IMR-90 (cell line): ENCODE measurements around the gene TAC4. TPM values are rescaled to one million over a fixed set of nuclear protein-coding genes. Genes with fewer than 3 reads are reported as not detected.

Source experiments
- ATAC-seq: fragments of 200-7000 bp; cut with Tn5 transposase; 2 replicates; pipeline ENCODE4 v1.9.1; 2020; ENCODE audit warnings: low read depth, mild to moderate bottlenecking, moderate library complexity
- BruUV-seq: library from RNA; stranded (reverse); fragments of 400-500 nt; replicated peaks from 2 replicates; lab custom pipeline; 2021; lab: Mats Ljungman, UMichigan
- CTCF ChIA-PET: fragments of 300-600 bp; formaldehyde crosslinking; extraction: SDS; loops from one replicate; lab custom pipeline; 2021; ENCODE audit warnings: antibody characterized with exemption; lab: Yijun Ruan, JAX
- POLR2A ChIA-PET: fragments of 300-600 bp; sonication (Branson Sonifier 250); formaldehyde crosslinking; loops from one replicate; lab custom pipeline; 2022; ENCODE audit warnings: antibody characterized with exemption; ENCODE audit not compliant: unreplicated experiment; lab: Charles Lee
- DNase-seq: peaks from one replicate; pipeline ENCODE4 v3.0.0; 2013
- H2AFZ ChIP-seq: replicated peaks from 2 replicates; pipeline ENCODE3; 2013; ENCODE audit warnings: low read length, mild to moderate bottlenecking; ENCODE audit not compliant: poor library complexity
- H2AK5ac ChIP-seq: 2 replicates; pipeline ENCODE4 v1.6.1; 2013; ENCODE audit warnings: low read depth, low read length, inconsistent platforms
- H2AK9ac ChIP-seq: replicated peaks from 2 replicates; pipeline ENCODE3; 2013; ENCODE audit warnings: mild to moderate bottlenecking, low read depth, low read length, moderate library complexity; ENCODE audit not compliant: poor library complexity
- H2BK120ac ChIP-seq: 2 replicates; pipeline ENCODE4 v1.6.1; 2013; ENCODE audit warnings: low read depth, low read length, inconsistent platforms
- H2BK15ac ChIP-seq: 3 replicates; pipeline ENCODE4 v1.6.1; 2013; ENCODE audit warnings: low read depth, low read length, inconsistent platforms
- H2BK20ac ChIP-seq: 2 replicates; pipeline ENCODE4 v1.6.1; 2013; ENCODE audit warnings: low read depth, mild to moderate bottlenecking, inconsistent platforms, low read length, moderate library complexity
- H2BK5ac ChIP-seq: 2 replicates; pipeline ENCODE4 v1.6.1; 2013; ENCODE audit warnings: mild to moderate bottlenecking, low read depth, low read length, inconsistent platforms; ENCODE audit not compliant: poor library complexity, severe bottlenecking
- H3K14ac ChIP-seq: replicated peaks from 2 replicates; pipeline ENCODE4 v1.6.1; 2013; ENCODE audit warnings: low read depth, low read length, inconsistent platforms
- H3K18ac ChIP-seq: 2 replicates; pipeline ENCODE4 v1.6.1; 2013; ENCODE audit warnings: low read depth, low read length, control low read depth
- H3K23ac ChIP-seq: 2 replicates; pipeline ENCODE4 v1.6.1; 2013; ENCODE audit warnings: low read depth, low read length, inconsistent platforms
- H3K27ac ChIP-seq: 2 replicates; pipeline ENCODE4 v1.5.1; 2013; ENCODE audit warnings: mild to moderate bottlenecking, control low read depth, low read length; ENCODE audit not compliant: insufficient read depth
- H3K27me3 ChIP-seq: 2 replicates; pipeline ENCODE4 v1.6.1; 2013; ENCODE audit warnings: low read length; ENCODE audit not compliant: control insufficient read depth, insufficient read depth
- H3K36me3 ChIP-seq: 2 replicates; pipeline ENCODE4 v1.6.1; 2013; ENCODE audit warnings: low read length, mixed read lengths; ENCODE audit not compliant: control insufficient read depth, insufficient read depth
- H3K4ac ChIP-seq: 2 replicates; pipeline ENCODE4 v1.6.1; 2013; ENCODE audit warnings: low read depth, low read length, inconsistent platforms
- H3K4me1 ChIP-seq: 2 replicates; pipeline ENCODE4 v1.6.1; 2013; ENCODE audit warnings: low read length, mixed read lengths; ENCODE audit not compliant: control insufficient read depth, insufficient read depth
- H3K4me2 ChIP-seq: 2 replicates; pipeline ENCODE4 v1.6.1; 2013; ENCODE audit warnings: low read depth, mild to moderate bottlenecking, control low read depth, low read length, moderate library complexity
- H3K4me3 ChIP-seq: 2 replicates; pipeline ENCODE4 v1.5.1; 2013; ENCODE audit warnings: low read depth, mild to moderate bottlenecking, control low read depth, low read length, moderate library complexity; ENCODE audit not compliant: insufficient read depth
- H3K56ac ChIP-seq: 2 replicates; pipeline ENCODE4 v1.6.1; 2013; ENCODE audit warnings: low read length, inconsistent platforms; ENCODE audit not compliant: insufficient read depth; ENCODE audit errors: extremely low read depth
- H3K79me1 ChIP-seq, 2 experiments: 2 replicates each; pipeline ENCODE4 v1.6.1; 2013; ENCODE audit warnings: low read length in 2 of 2, inconsistent platforms in 1 of 2, low read depth in 1 of 2
- H3K9ac ChIP-seq: 2 replicates; pipeline ENCODE4 v1.6.1; 2013; ENCODE audit warnings: low read depth, low read length, control low read depth
- H3K9me1 ChIP-seq: 2 replicates; pipeline ENCODE4 v1.6.1; 2013; ENCODE audit warnings: low read length, inconsistent platforms; ENCODE audit not compliant: insufficient read depth
- H3K9me3 ChIP-seq: 2 replicates; pipeline ENCODE4 v1.6.1; 2013; ENCODE audit warnings: low read length; ENCODE audit not compliant: control insufficient read depth, insufficient read depth
- H4K20me1 ChIP-seq: 2 replicates; pipeline ENCODE4 v1.6.1; 2013; ENCODE audit warnings: low read length, inconsistent platforms; ENCODE audit not compliant: insufficient read depth
- H4K5ac ChIP-seq: 2 replicates; pipeline ENCODE4 v1.6.1; 2013; ENCODE audit warnings: mild to moderate bottlenecking, low read depth, low read length, control low read depth
- H4K8ac ChIP-seq, 2 experiments: 2 replicates each; pipeline ENCODE4 v1.6.1; 2013; ENCODE audit warnings: low read depth in 2 of 2, low read length in 2 of 2, control low read depth in 1 of 2, inconsistent platforms in 1 of 2
- H4K91ac ChIP-seq: 2 replicates; pipeline ENCODE4 v1.6.1; 2013; ENCODE audit warnings: low read depth, low read length, inconsistent platforms; ENCODE audit not compliant: insufficient read depth
- NFE2L2 ChIP-seq: fragments of 150-350 bp; IDR thresholded peaks from 2 replicates; pipeline ENCODE4 v1.6.1; 2016; ENCODE audit warnings: low read depth, mild to moderate bottlenecking, low read length
- POLR2A ChIP-seq: IDR thresholded peaks from 2 replicates; pipeline ENCODE4 v1.6.1; 2012; ENCODE audit warnings: mild to moderate bottlenecking, low read depth, low read length
- RFX5 ChIP-seq: IDR thresholded peaks from 2 replicates; pipeline ENCODE4 v1.8.0; 2012; ENCODE audit warnings: low read depth, mild to moderate bottlenecking, low read length, moderate library complexity
- SMC3 ChIP-seq: fragments of 150-350 bp; IDR thresholded peaks from 2 replicates; pipeline ENCODE4 v1.6.1; 2016; ENCODE audit warnings: low read depth, mild to moderate bottlenecking, antibody characterized with exemption, low read length, moderate library complexity
- USF2 ChIP-seq: fragments of 150-350 bp; IDR thresholded peaks from 2 replicates; pipeline ENCODE4 v1.6.1; 2017; ENCODE audit warnings: mild to moderate bottlenecking, antibody characterized with exemption, low read length, low read depth
- WGBS, 2 experiments: methylation state at CpG; one replicate each; pipeline versions ENCODE4 v1.1.5 to v1.1.7; 2013; ENCODE audit warnings: missing lambda C conversion rate in 2 of 2; ENCODE audit not compliant: insufficient read length in 1 of 2; ENCODE audit errors: extremely low coverage in 2 of 2; 5-methylcytosine and 5-hydroxymethylcytosine counted together
- dilution Hi-C: fragments of 300-500 bp; cut with HindIII; formaldehyde crosslinking; loops from one replicate; pipeline ENCODE4 v1.14.3; 2018; ENCODE audit warnings: low sequenced_read_pairs; ENCODE audit not compliant: unreplicated experiment
- in situ Hi-C: fragments of 300-500 bp; cut with MboI; formaldehyde crosslinking; loops from 3 replicates; pipeline ENCODE4 v1.14.3; 2019; ENCODE audit warnings: low sequenced_read_pairs, inconsistent platforms, mixed read lengths
- intact Hi-C: fragments of 100-400 bp; cut with micrococcal nuclease; formaldehyde crosslinking; loops from 2 replicates; pipeline ENCODE4 v1.10.0; 2022
- polyA plus RNA-seq, 3 experiments: library from polyadenylated mRNA; depleted of rRNA; stranded (reverse); fragments of >200 nt; gene quantifications; 2 replicates each; pipeline ENCODE4 v1.2.3, GENCODE V29; 2012; ENCODE audit warnings: low replicate concordance in 1 of 3
- total RNA-seq: library from RNA; depleted of rRNA; stranded (reverse); fragments of >200 nt; gene quantifications from 2 replicates; pipeline ENCODE4 v1.2.3, GENCODE V29; 2012
- TF ChIP-seq, protein P1 (sequence below): fragments of 150-350 bp; IDR thresholded peaks from 2 replicates; pipeline ENCODE4 v1.6.1; 2016; ENCODE audit warnings: low read depth, mild to moderate bottlenecking, low read length, moderate library complexity, borderline replicate concordance

TAC4 gene
- total and polyA plus RNA-seq, 2 of the 4 experiments (the other 2 are of a cell fraction) = not detected

GRCh38 chr17:49896222-49896621 lies 48.4 kb upstream of the TAC4 start:
- no peak overlapping the region for H3K4me2 ChIP-seq
- intact Hi-C loops = no loop called here
- H3K9me3 ChIP-seq = 0 out of 2 replicates have a peak, but pooled peaks cover 2% of the 10 kb centered on the region
- no peak for DNase-seq
- no peaks in the 10 kb centered on the region for H3K4me1 ChIP-seq
- no peak overlapping the region for H2BK120ac ChIP-seq
- H4K91ac ChIP-seq = no peak overlapping the region
- no peaks in the 10 kb centered on the region for H3K79me1 ChIP-seq
- H4K20me1 ChIP-seq = no peaks in the 10 kb centered on the region
- POLR2A ChIA-PET = no interaction called here
- H2AK9ac ChIP-seq = no peak overlapping the region
- no peak overlapping the region for H3K4me3 ChIP-seq
- no peak overlapping the region for H3K27ac ChIP-seq
- no peak overlapping the region for H2AFZ ChIP-seq
- TF ChIP-seq RFX5 (no peak), SMC3 (no peak), POLR2A (no peak), NFE2L2 (no peak), USF2 (no peak)
- TF ChIP-seq, protein P1, sequence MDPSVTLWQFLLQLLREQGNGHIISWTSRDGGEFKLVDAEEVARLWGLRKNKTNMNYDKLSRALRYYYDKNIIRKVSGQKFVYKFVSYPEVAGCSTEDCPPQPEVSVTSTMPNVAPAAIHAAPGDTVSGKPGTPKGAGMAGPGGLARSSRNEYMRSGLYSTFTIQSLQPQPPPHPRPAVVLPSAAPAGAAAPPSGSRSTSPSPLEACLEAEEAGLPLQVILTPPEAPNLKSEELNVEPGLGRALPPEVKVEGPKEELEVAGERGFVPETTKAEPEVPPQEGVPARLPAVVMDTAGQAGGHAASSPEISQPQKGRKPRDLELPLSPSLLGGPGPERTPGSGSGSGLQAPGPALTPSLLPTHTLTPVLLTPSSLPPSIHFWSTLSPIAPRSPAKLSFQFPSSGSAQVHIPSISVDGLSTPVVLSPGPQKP = no peak
- in situ Hi-C loops = loop anchor here (25.0 kb wide), 1 partner anchor 416 kb away; no protein-coding TSS in a partner anchor
- H2AK5ac ChIP-seq = no peak overlapping the region
- ATAC-seq = no peak
- H3K36me3 ChIP-seq = no peaks in the 10 kb centered on the region
- H3K27me3 ChIP-seq = peaks cover 93% of the 10 kb centered on the region
- no CpG with 5 or more reads among the region's 1 CpG for WGBS, 2 experiments
- H2BK20ac ChIP-seq = no peak overlapping the region
- H3K4ac ChIP-seq = no peak overlapping the region
- H3K14ac ChIP-seq = no peak overlapping the region
- no peak overlapping the region for H3K18ac ChIP-seq
- H4K5ac ChIP-seq = no peak overlapping the region
- no TSS peak for BruUV-seq
- no peak overlapping the region for H2BK5ac ChIP-seq
- no peaks in the 10 kb centered on the region for H3K9me1 ChIP-seq
- H4K8ac ChIP-seq = no peak overlapping the region
- dilution Hi-C loops = no loop called here
- no peak overlapping the region for H2BK15ac ChIP-seq
- H3K23ac ChIP-seq = no peak overlapping the region
- H3K9ac ChIP-seq = no peak overlapping the region
- no peak overlapping the region for H3K56ac ChIP-seq
- CTCF ChIA-PET = no interaction called here
